ENCODE measurements around the gene PCBP3. TPM values are rescaled to one million over a fixed set of nuclear protein-coding genes. Genes with fewer than 3 reads are reported as not detected.

Gene PCBP3
- total RNA-seq, 1 experiment from 2014 or later: 1.4 TPM

DNA sequence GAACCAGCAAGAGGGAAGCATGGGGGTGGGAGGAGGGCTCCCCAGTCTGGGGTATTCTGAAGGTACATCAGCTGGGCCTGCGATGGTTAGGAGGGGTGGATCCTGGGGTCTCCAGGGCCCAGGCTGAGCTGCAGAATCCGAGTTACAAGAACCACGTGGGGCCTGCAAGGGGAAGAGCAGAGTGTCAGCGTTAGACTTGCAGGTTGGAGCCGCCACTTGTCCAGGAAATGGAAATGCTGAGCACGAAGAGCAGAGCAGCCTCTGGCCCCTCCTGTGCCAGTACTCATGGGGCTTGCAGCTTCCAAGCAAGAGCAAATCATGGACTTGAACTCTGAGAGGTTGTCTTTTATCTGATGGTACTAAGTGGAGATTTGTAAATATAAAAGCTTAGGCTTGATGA lies 290.6 kb downstream of the PCBP3 start:
- H3K27ac Mint-ChIP-seq (ENCODE audit: unreplicated experiment): no peak overlapping the region
- no peaks in the 10 kb centered on the region for H3K9me3 Mint-ChIP-seq (ENCODE audit: low read depth, unreplicated experiment)
- no peaks in the 10 kb centered on the region for H3K4me1 Mint-ChIP-seq (ENCODE audit: low read depth, unreplicated experiment)
- H3K36me3 Mint-ChIP-seq (ENCODE audit: insufficient read depth, unreplicated experiment): no peaks in the 10 kb centered on the region
- H3K27me3 Mint-ChIP-seq (ENCODE audit: unreplicated experiment): peaks cover 17% of the 10 kb centered on the region
- H3K4me3 Mint-ChIP-seq (ENCODE audit: low read depth, unreplicated experiment): no peak overlapping the region
- DNase-seq: no peak
- BruUV-seq (replicated peaks): no TSS peak
- CTCF ChIA-PET: no interaction called here
- intact Hi-C loops (cut with micrococcal nuclease; ENCODE audit: unreplicated experiment): no loop called here
- TF ChIP-seq, protein P1, sequence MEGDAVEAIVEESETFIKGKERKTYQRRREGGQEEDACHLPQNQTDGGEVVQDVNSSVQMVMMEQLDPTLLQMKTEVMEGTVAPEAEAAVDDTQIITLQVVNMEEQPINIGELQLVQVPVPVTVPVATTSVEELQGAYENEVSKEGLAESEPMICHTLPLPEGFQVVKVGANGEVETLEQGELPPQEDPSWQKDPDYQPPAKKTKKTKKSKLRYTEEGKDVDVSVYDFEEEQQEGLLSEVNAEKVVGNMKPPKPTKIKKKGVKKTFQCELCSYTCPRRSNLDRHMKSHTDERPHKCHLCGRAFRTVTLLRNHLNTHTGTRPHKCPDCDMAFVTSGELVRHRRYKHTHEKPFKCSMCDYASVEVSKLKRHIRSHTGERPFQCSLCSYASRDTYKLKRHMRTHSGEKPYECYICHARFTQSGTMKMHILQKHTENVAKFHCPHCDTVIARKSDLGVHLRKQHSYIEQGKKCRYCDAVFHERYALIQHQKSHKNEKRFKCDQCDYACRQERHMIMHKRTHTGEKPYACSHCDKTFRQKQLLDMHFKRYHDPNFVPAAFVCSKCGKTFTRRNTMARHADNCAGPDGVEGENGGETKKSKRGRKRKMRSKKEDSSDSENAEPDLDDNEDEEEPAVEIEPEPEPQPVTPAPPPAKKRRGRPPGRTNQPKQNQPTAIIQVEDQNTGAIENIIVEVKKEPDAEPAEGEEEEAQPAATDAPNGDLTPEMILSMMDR (IDR thresholded peaks at IDR 0.05; ENCODE audit: unreplicated experiment): no peak

- no peaks in the 10 kb centered on the region for H3K9me3 Mint-ChIP-seq (ENCODE audit: low read depth, unreplicated experiment)
- TF ChIP-seq, protein P1 (IDR thresholded peaks at IDR 0.05; ENCODE audit: unreplicated experiment): no peak
- peaks cover 17% of the 10 kb centered on the region for H3K27me3 Mint-ChIP-seq (ENCODE audit: unreplicated experiment)
- no peaks in the 10 kb centered on the region for H3K4me1 Mint-ChIP-seq (ENCODE audit: low read depth, unreplicated experiment)
- DNase-seq: no peak
- no peak overlapping the region for H3K4me3 Mint-ChIP-seq (ENCODE audit: low read depth, unreplicated experiment)
- CTCF ChIA-PET: no interaction called here
- H3K27ac Mint-ChIP-seq (ENCODE audit: unreplicated experiment): no peak overlapping the region
- intact Hi-C loops (cut with micrococcal nuclease; ENCODE audit: unreplicated experiment): no loop called here
- BruUV-seq (replicated peaks): no TSS peak
- no peaks in the 10 kb centered on the region for H3K36me3 Mint-ChIP-seq (ENCODE audit: insufficient read depth, unreplicated experiment)
These were observed 291.0 kb downstream of the PCBP3 start for GRCh38 chr21:45934554-45934953.

- H3K4me3 Mint-ChIP-seq (ENCODE audit: low read depth, unreplicated experiment): no peak overlapping the region
- H3K9me3 Mint-ChIP-seq (ENCODE audit: low read depth, unreplicated experiment): no peaks in the 10 kb centered on the region
- no peaks in the 10 kb centered on the region for H3K4me1 Mint-ChIP-seq (ENCODE audit: low read depth, unreplicated experiment)
- H3K27ac Mint-ChIP-seq (ENCODE audit: unreplicated experiment): no peak overlapping the region
- no peak for DNase-seq
- H3K27me3 Mint-ChIP-seq (ENCODE audit: unreplicated experiment): peaks cover 17% of the 10 kb centered on the region
- intact Hi-C loops (cut with micrococcal nuclease; ENCODE audit: unreplicated experiment): no loop called here
- BruUV-seq (replicated peaks): no TSS peak
- no peaks in the 10 kb centered on the region for H3K36me3 Mint-ChIP-seq (ENCODE audit: insufficient read depth, unreplicated experiment)
- CTCF ChIA-PET: no interaction called here
- TF ChIP-seq, protein P1 (IDR thresholded peaks at IDR 0.05; ENCODE audit: unreplicated experiment): no peak
These were observed 292.1 kb downstream of the PCBP3 start for GRCh38 chr21:45935628-45936027.

GRCh38 chr21:45937721-45938452 lies 294.4 kb downstream of the PCBP3 start:
- DNase-seq: no peak
- intact Hi-C loops (cut with micrococcal nuclease; ENCODE audit: unreplicated experiment): no loop called here
- Mint-ChIP-seq H3K4me1 (ENCODE audit: low read depth, unreplicated experiment) (no peaks in the 10 kb centered on the region), H3K9me3 (ENCODE audit: low read depth, unreplicated experiment) (no peaks in the 10 kb centered on the region), H3K27me3 (ENCODE audit: unreplicated experiment) (peaks cover 28% of the 10 kb centered on the region), H3K4me3 (ENCODE audit: low read depth, unreplicated experiment) (no peak overlapping the region), H3K27ac (ENCODE audit: unreplicated experiment) (no peak overlapping the region), H3K36me3 (ENCODE audit: insufficient read depth, unreplicated experiment) (no peaks in the 10 kb centered on the region)
- no TSS peak for BruUV-seq (replicated peaks)
- TF ChIP-seq, protein P1 (IDR thresholded peaks at IDR 0.05; ENCODE audit: unreplicated experiment): no peak
- CTCF ChIA-PET: no interaction called here
